DMS53 (cell line): ENCODE results near the gene TM6SF1.

Experiments used
- DNase-seq: peaks from one replicate; lab custom pipeline; 2025; lab: John Stamatoyannopoulos, UW

The TM6SF1 gene

GRCh38 chr15:83088876-83089275 is 18.6 kb upstream of the TM6SF1 start:
- DNase-seq, result no peak

- no peak for DNase-seq
Measured at GRCh38 chr15:83090465-83090864, 17.0 kb upstream of the TM6SF1 start.

DNA sequence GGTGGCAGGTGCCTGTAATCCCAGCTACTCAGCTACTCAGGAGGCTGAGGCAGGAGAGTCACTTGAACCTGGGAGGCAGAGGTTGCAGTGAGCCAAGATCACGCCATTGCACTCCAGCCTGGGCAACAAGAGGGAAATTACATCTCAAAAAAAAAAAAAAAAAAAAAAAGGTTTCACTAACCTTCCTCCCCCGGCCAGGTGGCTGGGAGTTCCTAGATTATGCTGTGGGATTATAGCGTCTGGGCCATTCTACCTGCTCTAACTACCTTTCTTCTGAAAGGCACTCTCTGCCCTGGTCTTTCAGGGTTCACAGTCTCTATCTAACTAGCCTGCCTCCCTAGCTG is 15.5 kb upstream of the TM6SF1 start:
- peak; percentile 25 for DNase-seq

- peak; percentile 84 for DNase-seq
Measured at GRCh38 chr15:83092309-83092976, 15.0 kb upstream of the TM6SF1 start.

DNA sequence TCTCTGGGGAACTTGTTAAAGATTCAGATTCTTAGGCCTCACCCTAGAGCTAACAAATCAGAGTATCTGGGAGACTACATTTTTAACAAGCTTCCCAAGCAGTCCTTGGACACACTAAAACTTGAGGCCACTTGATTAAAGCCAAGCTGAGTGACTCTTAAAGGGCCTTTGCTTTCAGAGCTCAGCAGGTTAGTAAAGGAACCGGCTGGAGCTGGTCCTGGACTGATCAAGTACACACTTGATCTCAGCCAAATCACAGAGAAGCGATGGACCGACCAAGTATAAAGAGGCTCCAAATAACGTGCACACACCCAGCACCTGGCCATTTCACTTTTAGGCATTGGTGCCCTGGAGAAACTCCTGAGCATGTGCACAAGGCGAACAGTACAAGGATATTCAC is 12.9 kb upstream of the TM6SF1 start:
- peak; percentile 57 for DNase-seq

DNA sequence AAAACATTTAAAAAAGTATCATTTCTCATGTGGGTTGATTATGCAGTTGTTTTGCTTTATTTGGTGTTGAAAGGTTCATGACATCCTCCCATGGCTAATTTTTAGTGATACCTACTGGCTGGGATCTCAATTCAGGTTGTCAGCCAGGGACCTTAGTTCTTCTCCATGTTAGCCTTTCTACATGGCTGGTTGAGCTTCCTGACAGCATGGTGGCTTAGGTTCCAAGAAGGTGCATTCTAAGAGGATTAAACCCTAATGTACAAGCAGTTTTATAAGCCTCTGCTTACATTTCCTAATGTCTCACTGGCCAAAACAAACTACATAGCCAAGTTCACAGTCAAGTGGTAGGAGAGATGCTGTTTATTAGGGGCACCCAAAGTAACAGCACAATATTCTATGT is 9.4 kb upstream of the TM6SF1 start:
- DNase-seq, result no peak

GRCh38 chr15:83099290-83099689 is 8.2 kb upstream of the TM6SF1 start:
- peak; percentile 44 for DNase-seq

GRCh38 chr15:83100097-83100646 is 7.3 kb upstream of the TM6SF1 start:
- DNase-seq, result no peak

DNA sequence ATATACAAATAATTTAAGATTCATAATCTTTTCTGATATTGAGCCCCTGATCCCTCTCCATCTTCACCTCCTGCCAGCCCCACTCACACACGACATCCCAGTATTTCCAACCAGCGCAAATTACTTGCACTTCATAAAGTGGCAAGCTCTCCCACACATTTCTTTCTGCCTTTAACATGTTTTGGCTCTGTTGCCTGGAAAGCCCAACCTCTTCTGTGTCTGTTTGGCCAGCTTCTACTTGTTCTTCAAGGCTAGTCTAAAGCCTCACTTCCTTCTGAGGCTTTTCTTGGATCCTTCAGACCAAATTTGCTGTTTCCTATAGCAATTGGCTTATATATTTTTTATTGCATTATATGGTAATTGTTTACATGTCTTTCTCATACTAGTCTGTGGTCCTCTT is 5.1 kb upstream of the TM6SF1 start:
- no peak for DNase-seq

GRCh38 chr15:83104141-83104540 is 3.3 kb upstream of the TM6SF1 start:
- no peak for DNase-seq

DNA sequence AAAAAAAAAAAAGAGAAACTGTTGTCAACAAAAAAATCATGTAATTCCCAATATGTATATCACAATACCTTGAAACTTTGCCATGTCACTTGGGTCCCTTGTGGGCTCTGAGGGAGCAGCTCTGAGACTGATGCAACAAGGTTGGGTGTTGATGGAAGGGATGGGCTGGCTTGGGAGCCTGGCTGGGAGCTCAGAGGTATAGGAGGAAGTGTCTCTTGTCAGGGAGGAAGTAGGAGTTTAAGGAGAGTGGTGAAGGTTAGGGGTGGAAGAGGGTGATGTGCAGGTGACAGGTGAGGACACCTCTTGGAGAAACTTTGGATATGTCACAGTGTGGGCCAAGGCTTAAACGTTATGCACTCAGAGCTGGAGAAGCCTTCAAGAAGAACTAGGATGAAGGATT is 2.0 kb upstream of the TM6SF1 start:
- DNase-seq, result peak; percentile 21

GRCh38 chr15:83107841-83108181 is 366 bp downstream of the TM6SF1 start:
- DNase-seq, result no peak

- peak; percentile 91 for DNase-seq
Measured at GRCh38 chr15:83108266-83109219, 1.1 kb downstream of the TM6SF1 start.

GRCh38 chr15:83109532-83109931 is 2.1 kb downstream of the TM6SF1 start:
- DNase-seq, result no peak

GRCh38 chr15:83110381-83110780 is 2.9 kb downstream of the TM6SF1 start:
- DNase-seq, result peak; percentile 14

GRCh38 chr15:83111149-83111548 is 3.7 kb downstream of the TM6SF1 start:
- DNase-seq, result no peak

- DNase-seq, result no peak
Measured at GRCh38 chr15:83112233-83112955, 4.9 kb downstream of the TM6SF1 start.

GRCh38 chr15:83112956-83113299 is 5.5 kb downstream of the TM6SF1 start:
- no peak for DNase-seq

DNA sequence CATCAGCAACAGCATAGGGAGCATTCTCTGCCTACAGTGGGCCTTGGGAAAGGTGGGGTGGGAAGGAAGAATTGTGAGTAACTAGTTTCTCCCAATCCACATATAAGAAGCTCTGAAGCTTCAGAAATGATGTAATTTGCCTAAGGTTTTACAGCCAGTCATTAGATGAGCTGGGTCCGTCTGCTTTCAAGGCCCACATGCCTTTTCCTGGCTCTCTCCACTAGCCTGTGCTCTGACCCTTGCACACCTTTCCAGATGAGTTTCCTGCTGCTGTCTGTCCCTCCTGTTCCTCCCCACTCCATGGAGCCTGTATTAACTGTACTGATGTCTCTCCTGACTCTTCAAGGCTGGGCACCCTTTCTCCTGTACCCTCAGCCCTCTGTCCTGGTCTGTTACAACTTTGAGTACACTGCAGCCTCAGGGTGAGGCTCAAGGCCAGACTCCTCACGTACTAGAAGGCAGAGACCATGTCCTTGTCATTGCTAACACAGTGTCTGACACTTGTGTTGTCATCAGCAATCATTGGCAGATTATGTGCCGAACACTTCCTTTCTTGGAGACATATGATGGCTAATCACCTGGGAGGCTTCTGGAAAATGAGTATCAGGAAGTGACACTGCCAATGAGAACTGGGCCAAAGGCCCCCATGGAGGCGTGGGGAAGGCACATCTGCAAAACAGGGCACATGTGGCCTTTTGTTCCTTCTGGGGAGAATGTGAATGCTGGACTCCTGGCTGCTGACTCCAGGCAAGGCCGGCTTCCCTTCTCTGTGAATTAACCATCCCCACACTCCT is 6.6 kb downstream of the TM6SF1 start:
- DNase-seq, result no peak

DNA sequence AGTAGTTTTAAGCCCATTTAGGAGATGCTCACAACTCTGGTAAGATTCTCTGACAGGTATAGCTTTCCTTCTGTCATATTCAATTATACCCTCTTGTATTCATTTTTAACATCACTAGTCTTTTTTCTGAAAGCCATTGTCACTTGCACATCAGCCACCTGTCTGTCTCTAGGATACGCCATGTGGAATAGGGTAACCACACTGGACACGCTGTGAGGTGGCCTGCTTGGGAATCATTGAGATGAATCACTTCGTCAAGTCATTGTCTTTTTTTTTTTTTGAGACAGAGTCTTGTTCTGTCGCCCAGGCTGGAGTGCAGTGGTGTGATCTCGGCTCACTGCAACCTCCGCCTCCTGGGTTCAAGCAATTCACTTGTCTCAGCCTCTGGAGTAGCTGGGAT is 7.4 kb downstream of the TM6SF1 start:
- no peak for DNase-seq

- no peak for DNase-seq
Measured at GRCh38 chr15:83115410-83115809, 8.0 kb downstream of the TM6SF1 start.
